NCI-H2171 (cell line): ENCODE measurements around the gene ATP11B.

ENCODE experiments used
- DNase-seq: peaks from one replicate; lab custom pipeline; 2025; lab: John Stamatoyannopoulos, UW

The ATP11B gene

GRCh38 chr3:182957226-182957625 is 163.9 kb downstream of the ATP11B start:
- DNase-seq = no peak

- no peak for DNase-seq
Observed at GRCh38 chr3:182957676-182958266, 164.5 kb downstream of the ATP11B start.

- no peak for DNase-seq
Observed at GRCh38 chr3:182959474-182960350, 166.4 kb downstream of the ATP11B start.

GRCh38 chr3:182962166-182962565 is 168.9 kb downstream of the ATP11B start:
- no peak for DNase-seq

- no peak for DNase-seq
Observed at GRCh38 chr3:182964179-182964578, 170.9 kb downstream of the ATP11B start.

GRCh38 chr3:182965861-182966366 is 172.6 kb downstream of the ATP11B start:
- DNase-seq = no peak

- DNase-seq = no peak
Observed at GRCh38 chr3:182967218-182968204, 174.2 kb downstream of the ATP11B start.

- no peak for DNase-seq
Observed at GRCh38 chr3:182969277-182969676, 176.0 kb downstream of the ATP11B start.

- DNase-seq = no peak
Observed at GRCh38 chr3:182969853-182970252, 176.5 kb downstream of the ATP11B start.

- DNase-seq = no peak
Observed at GRCh38 chr3:182970811-182971418, 177.6 kb downstream of the ATP11B start.
